GM19372 (cell line): ENCODE data around the gene VSTM2B.

Experiments used
- ATAC-seq: cut with Tn5 transposase; IDR thresholded peaks from one replicate; pipeline ENCODE4 v1.9.1; 2021; ENCODE audit warnings: mild to moderate bottlenecking, low read depth, moderate library complexity; ENCODE audit not compliant: unreplicated experiment

VSTM2B gene

DNA sequence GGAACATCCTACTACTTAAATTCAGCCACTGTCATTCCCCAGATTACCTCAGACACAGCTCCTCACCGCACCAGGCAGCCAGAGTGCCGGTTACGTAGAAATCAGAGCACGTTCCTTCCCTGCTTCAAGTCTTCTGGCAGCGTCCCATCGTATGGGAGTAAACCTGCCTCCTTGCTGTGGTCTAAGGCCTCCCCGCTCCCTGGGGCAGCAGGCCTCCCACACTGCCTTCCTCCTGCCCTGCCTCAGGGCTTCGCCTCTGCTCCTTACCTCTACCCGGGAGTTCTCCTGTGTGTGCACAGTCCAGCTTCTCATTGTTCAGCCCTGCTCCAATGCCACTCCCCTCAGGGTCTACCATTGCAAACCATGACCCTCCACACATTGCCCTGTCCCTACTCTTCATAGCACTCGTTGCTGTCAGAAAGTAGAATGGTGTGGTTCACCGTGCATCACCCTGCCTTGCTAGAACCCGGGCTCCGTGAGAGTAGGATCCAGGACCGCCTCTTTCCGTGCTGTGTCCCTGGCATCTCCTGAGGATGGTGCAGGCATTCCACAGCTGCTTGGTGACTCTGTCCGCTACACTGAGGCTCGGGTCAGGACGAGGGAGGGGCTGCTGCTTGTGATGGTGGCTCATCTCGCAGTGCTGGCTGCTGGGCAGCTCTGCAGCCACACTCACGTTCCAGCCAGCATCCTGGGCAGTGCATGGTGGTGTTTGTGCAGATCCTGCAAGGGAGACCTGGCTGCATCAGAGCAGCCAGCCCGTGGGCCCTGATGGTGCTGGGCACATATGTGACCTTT, 87.2 kb downstream of the VSTM2B start:
- no peak for ATAC-seq

GRCh38 chr19:29614046-29614445, 88.3 kb downstream of the VSTM2B start:
- ATAC-seq, result no peak
